Astrocyte (in vitro differentiated cells and primary cell): ENCODE results near the gene REPS1. TPM values are rescaled to one million over a fixed set of nuclear protein-coding genes. Genes with fewer than 3 reads are reported as not detected.

Source experiments
- DNase-seq: peaks from one replicate; pipeline ENCODE4 v3.0.0-alpha.2; 2010; ENCODE audit warnings: low read depth
- FAIRE-seq: peaks from 2 replicates; lab custom pipeline; 2011; peaks lifted over from hg19 to GRCh38; lab: Jason Lieb, UNC
- H2AFZ ChIP-seq: 2 replicates; pipeline ENCODE4 v1.6.0; 2012; ENCODE audit warnings: low read depth, low read length, inconsistent platforms
- H3K27ac ChIP-seq: 2 replicates; pipeline ENCODE4 v1.5.1; 2011; ENCODE audit warnings: low read depth, low read length, inconsistent platforms
- H3K27me3 ChIP-seq: 2 replicates; pipeline ENCODE4 v1.6.0; 2011; ENCODE audit warnings: low read length, inconsistent platforms; ENCODE audit not compliant: insufficient read depth
- H3K36me3 ChIP-seq: 2 replicates; pipeline ENCODE4 v1.5.1; 2011; ENCODE audit warnings: low read length, inconsistent platforms; ENCODE audit not compliant: insufficient read depth
- H3K4me1 ChIP-seq: 2 replicates; pipeline ENCODE4 v1.5.1; 2011; ENCODE audit warnings: low read length, inconsistent platforms; ENCODE audit not compliant: insufficient read depth
- H3K4me2 ChIP-seq: 2 replicates; pipeline ENCODE4 v1.6.0; 2012; ENCODE audit warnings: low read length, inconsistent platforms
- H3K4me3 ChIP-seq: 2 replicates; pipeline ENCODE4 v1.5.1; 2011; ENCODE audit warnings: low read depth, mild to moderate bottlenecking, low read length, inconsistent platforms; ENCODE audit not compliant: insufficient read depth
- H3K79me2 ChIP-seq: 2 replicates; pipeline ENCODE4 v1.6.0; 2012; ENCODE audit warnings: mild to moderate bottlenecking, low read length, inconsistent platforms; ENCODE audit not compliant: insufficient read depth
- H3K9ac ChIP-seq: 2 replicates; pipeline ENCODE4 v1.6.0; 2012; ENCODE audit warnings: mild to moderate bottlenecking, low read length, inconsistent platforms
- H3K9me3 ChIP-seq: 2 replicates; pipeline ENCODE4 v1.5.1; 2012; ENCODE audit warnings: low read depth, mild to moderate bottlenecking, low read length, inconsistent platforms; ENCODE audit not compliant: insufficient read depth
- H4K20me1 ChIP-seq: 2 replicates; pipeline ENCODE4 v1.6.0; 2012; ENCODE audit warnings: low read length, inconsistent platforms; ENCODE audit not compliant: insufficient read depth
- H3K27ac Mint-ChIP-seq: one replicate; pipeline ENCODE4 v1.8.0; 2021; ENCODE audit warnings: mild to moderate bottlenecking, mixed read lengths; ENCODE audit not compliant: unreplicated experiment
- H3K27me3 Mint-ChIP-seq: one replicate; pipeline ENCODE4 v1.8.0; 2021; ENCODE audit warnings: low read depth, mixed read lengths; ENCODE audit not compliant: unreplicated experiment
- H3K36me3 Mint-ChIP-seq: one replicate; pipeline ENCODE4 v1.8.0; 2021; ENCODE audit warnings: low read depth, mixed read lengths; ENCODE audit not compliant: unreplicated experiment
- H3K4me1 Mint-ChIP-seq: one replicate; pipeline ENCODE4 v1.8.0; 2021; ENCODE audit warnings: low read depth, mixed read lengths; ENCODE audit not compliant: unreplicated experiment
- H3K4me3 Mint-ChIP-seq: one replicate; pipeline ENCODE4 v1.8.0; 2021; ENCODE audit warnings: mild to moderate bottlenecking, moderate library complexity, mixed read lengths; ENCODE audit not compliant: unreplicated experiment
- H3K9me3 Mint-ChIP-seq: one replicate; pipeline ENCODE4 v1.8.0; 2021; ENCODE audit warnings: mild to moderate bottlenecking, mixed read lengths; ENCODE audit not compliant: unreplicated experiment
- EZH2 ChIP-seq: IDR thresholded peaks from 2 replicates; pipeline ENCODE4 v1.6.1; 2012; ENCODE audit warnings: mild to moderate bottlenecking, low read length, inconsistent platforms; ENCODE audit not compliant: insufficient read depth
- total RNA-seq: library from RNA; stranded (reverse); gene quantifications from 2 replicates; pipeline ENCODE4 v1.2.1, GENCODE V29; 2021
- TF ChIP-seq, protein P1 (sequence below): IDR thresholded peaks from 2 replicates; pipeline ENCODE4 v1.5.1; 2011; ENCODE audit warnings: low read depth, mild to moderate bottlenecking, inconsistent platforms, low read length, moderate library complexity; ENCODE audit not compliant: insufficient read depth

Gene REPS1
- total RNA-seq, 1 donor from 2014 or later = 39.1 TPM

DNA sequence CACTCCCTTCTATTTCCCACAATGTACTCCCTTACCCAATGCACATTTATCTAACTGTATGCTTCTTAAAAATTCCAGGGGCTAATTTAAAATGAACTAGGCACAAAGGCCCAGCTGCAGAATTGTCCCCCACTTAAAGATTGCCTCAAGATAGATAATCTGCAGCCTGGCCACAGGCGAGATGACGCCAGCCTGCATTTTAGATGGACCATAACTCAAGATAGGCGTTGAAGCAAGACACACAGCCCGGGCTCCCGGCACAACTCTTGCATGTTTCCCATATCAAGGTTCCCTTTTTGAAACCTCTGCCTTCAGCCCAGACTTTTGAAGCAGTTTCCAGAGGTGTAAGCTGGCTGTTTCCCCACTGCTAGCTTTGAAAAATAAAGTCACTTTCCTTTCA is 3.2 kb upstream of the REPS1 start:
- Histone ChIP-seq H3K4me1 (peaks cover 6% of the 10 kb centered on the region), H3K9ac (no peak overlapping the region), H3K27ac (no peak overlapping the region), H3K36me3 (no peaks in the 10 kb centered on the region), H3K4me2 (no peak overlapping the region), H3K9me3 (no peaks in the 10 kb centered on the region), H3K4me3 (no peak overlapping the region), H2AFZ (no peak overlapping the region), H4K20me1 (peaks cover 10% of the 10 kb centered on the region), H3K79me2 (peaks cover 18% of the 10 kb centered on the region), H3K27me3 (no peaks in the 10 kb centered on the region)
- no peak for FAIRE-seq
- H3K36me3 Mint-ChIP-seq = no peaks in the 10 kb centered on the region
- no peak for TF ChIP-seq EZH2
- TF ChIP-seq, protein P1, sequence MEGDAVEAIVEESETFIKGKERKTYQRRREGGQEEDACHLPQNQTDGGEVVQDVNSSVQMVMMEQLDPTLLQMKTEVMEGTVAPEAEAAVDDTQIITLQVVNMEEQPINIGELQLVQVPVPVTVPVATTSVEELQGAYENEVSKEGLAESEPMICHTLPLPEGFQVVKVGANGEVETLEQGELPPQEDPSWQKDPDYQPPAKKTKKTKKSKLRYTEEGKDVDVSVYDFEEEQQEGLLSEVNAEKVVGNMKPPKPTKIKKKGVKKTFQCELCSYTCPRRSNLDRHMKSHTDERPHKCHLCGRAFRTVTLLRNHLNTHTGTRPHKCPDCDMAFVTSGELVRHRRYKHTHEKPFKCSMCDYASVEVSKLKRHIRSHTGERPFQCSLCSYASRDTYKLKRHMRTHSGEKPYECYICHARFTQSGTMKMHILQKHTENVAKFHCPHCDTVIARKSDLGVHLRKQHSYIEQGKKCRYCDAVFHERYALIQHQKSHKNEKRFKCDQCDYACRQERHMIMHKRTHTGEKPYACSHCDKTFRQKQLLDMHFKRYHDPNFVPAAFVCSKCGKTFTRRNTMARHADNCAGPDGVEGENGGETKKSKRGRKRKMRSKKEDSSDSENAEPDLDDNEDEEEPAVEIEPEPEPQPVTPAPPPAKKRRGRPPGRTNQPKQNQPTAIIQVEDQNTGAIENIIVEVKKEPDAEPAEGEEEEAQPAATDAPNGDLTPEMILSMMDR = no peak
- no peak overlapping the region for H3K4me3 Mint-ChIP-seq
- H3K27me3 Mint-ChIP-seq = no peaks in the 10 kb centered on the region
- no peak overlapping the region for H3K27ac Mint-ChIP-seq
- no peaks in the 10 kb centered on the region for H3K9me3 Mint-ChIP-seq
- no peak for DNase-seq
- peaks cover 4% of the 10 kb centered on the region for H3K4me1 Mint-ChIP-seq

DNA sequence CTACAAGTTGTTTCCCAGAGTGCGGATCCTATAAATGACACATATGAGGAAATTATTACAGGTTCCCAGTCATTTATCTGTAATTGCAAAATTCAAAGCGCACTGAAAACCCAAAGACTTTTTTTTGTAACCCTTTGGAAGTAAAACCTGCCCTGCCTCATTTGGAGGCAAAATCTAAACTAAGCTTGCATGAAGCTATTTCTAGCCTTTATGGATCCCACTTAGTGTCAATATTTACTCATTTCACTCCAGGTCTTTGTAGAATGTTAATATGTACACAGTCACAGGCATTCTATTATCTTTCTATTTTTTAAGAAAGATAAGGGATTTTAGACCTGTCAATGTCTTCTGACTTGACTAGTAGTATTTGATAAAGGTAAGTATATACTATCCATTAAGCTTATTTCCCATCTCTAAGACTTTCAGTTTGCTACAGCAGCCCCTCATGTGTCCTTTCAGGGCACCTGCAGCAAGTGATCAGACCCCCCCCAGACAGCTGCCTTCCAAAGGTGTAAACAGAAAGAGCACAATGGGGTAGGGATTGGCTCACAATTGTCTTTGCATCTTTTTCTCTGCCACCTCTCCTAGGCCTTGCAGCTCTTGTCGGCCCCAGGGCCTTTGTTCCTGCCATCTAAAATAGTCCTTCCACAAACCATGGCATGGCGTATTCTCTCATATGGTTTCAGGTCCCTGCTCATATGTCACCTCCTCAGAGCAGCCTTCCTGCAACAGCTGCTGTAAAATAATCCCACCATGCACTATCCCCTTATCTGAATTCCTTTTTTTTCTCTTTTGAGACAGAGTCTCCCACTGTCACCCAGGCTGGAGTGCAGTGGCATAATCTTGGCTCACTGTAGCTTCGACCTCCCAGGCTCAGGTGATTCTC is 1.3 kb upstream of the REPS1 start:
- no peak overlapping the region for H3K4me3 ChIP-seq
- H3K4me1 Mint-ChIP-seq = peaks cover 10% of the 10 kb centered on the region
- H3K9me3 Mint-ChIP-seq = no peaks in the 10 kb centered on the region
- H3K9ac ChIP-seq = no peak overlapping the region
- H2AFZ ChIP-seq = no peak overlapping the region
- H3K36me3 ChIP-seq = no peaks in the 10 kb centered on the region
- no peaks in the 10 kb centered on the region for H3K27me3 ChIP-seq
- H3K36me3 Mint-ChIP-seq = no peaks in the 10 kb centered on the region
- no peaks in the 10 kb centered on the region for H3K27me3 Mint-ChIP-seq
- FAIRE-seq (no peak), DNase-seq (no peak)
- TF ChIP-seq, protein P1 = no peak
- no peak for TF ChIP-seq EZH2
- peaks cover 16% of the 10 kb centered on the region for H3K4me1 ChIP-seq
- no peak overlapping the region for H3K4me2 ChIP-seq
- peaks cover 29% of the 10 kb centered on the region for H4K20me1 ChIP-seq
- no peaks in the 10 kb centered on the region for H3K9me3 ChIP-seq
- no peak overlapping the region for H3K27ac Mint-ChIP-seq
- no peak overlapping the region for H3K4me3 Mint-ChIP-seq
- H3K27ac ChIP-seq = no peak overlapping the region
- peaks cover 37% of the 10 kb centered on the region for H3K79me2 ChIP-seq

DNA sequence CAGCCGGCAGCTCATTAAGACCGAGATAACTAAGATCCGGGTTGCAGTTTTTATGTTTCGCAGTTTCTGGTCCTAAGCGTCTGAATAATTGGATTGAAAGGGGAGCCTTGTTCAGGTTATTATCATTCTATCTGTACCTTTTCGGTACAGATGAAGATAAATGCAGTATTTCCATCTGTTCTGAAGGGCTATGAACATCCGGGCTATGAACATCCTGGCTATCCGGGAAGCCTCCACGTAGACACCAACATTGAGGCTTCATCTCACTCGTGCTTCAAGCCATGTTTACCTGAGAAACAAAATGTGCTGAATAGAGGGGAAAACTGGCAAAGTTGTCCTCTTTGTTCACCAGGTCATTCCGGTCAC is 399 bp upstream of the REPS1 start:
- Mint-ChIP-seq H3K4me3 (peak overlapping the region; percentile 88), H3K27ac (peak overlapping the region; percentile 41), H3K27me3 (no peaks in the 10 kb centered on the region), H3K36me3 (no peaks in the 10 kb centered on the region), H3K9me3 (no peaks in the 10 kb centered on the region), H3K4me1 (peaks cover 10% of the 10 kb centered on the region)
- Histone ChIP-seq H3K27me3 (no peaks in the 10 kb centered on the region), H2AFZ (peak overlapping the region; percentile 89), H3K9me3 (no peaks in the 10 kb centered on the region), H3K27ac (no peak overlapping the region), H4K20me1 (peaks cover 37% of the 10 kb centered on the region), H3K4me3 (peak overlapping the region; percentile 77), H3K9ac (peak overlapping the region; percentile 94), H3K4me2 (peak overlapping the region; percentile 96), H3K79me2 (peaks cover 46% of the 10 kb centered on the region), H3K36me3 (no peaks in the 10 kb centered on the region), H3K4me1 (peaks cover 17% of the 10 kb centered on the region)
- DNase-seq (no peak), FAIRE-seq (no peak)
- TF ChIP-seq EZH2 = no peak
- TF ChIP-seq, protein P1 = no peak
